GM12873 (cell line): Measurements from ENCODE around the gene FAAP100.

ENCODE experiments used
- CTCF ChIP-seq: IDR thresholded peaks from 2 replicates; pipeline ENCODE4 v1.5.1; 2012; ENCODE audit warnings: low read depth, mild to moderate bottlenecking, moderate library complexity, low read length, control low read depth; ENCODE audit not compliant: insufficient read depth; ENCODE audit errors: missing control alignments

Gene FAAP100

GRCh38 chr17:81519284-81520020, 32.7 kb downstream of the FAAP100 start:
- peak; percentile 62 for TF ChIP-seq CTCF

- TF ChIP-seq CTCF: no peak
Measured at GRCh38 chr17:81518785-81519283, 33.3 kb downstream of the FAAP100 start.

DNA sequence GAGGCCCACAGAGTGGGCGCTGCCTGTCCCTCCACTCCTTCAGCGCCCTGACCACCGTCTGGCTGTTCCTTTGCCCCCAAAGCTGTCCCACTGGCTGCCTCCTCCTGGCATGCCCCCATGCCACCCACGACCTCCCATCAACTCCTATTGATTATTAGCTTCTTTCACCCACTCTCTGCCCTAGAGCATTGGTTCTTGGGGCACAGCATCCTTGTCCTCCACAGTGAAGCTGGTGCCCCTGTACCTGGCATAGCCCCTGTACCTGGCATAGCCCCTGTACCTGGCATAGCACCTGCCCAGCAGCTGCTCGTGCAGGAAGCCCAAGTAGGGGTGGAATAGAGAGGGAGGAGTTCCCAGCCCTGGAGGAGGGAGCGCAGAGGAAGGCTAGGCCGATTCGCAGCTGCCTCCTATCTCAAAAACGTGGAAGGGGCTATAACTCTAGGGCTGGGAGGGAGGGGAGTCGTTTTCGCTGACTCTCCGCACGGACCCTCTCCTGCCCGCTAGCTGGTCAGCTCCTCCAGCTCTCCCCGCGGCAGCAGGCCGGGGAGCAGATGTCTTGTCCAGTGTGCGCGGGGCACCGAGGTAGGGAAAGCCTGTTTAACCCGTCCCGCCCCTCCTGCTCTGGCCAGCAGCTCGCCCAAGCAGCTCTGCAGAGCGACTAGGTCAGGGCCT, 33.9 kb downstream of the FAAP100 start:
- TF ChIP-seq CTCF: no peak

- peak; percentile 26 for TF ChIP-seq CTCF
Measured at GRCh38 chr17:81517339-81518112, 34.6 kb downstream of the FAAP100 start.

GRCh38 chr17:81517009-81517338, 35.2 kb downstream of the FAAP100 start:
- no peak for TF ChIP-seq CTCF

DNA sequence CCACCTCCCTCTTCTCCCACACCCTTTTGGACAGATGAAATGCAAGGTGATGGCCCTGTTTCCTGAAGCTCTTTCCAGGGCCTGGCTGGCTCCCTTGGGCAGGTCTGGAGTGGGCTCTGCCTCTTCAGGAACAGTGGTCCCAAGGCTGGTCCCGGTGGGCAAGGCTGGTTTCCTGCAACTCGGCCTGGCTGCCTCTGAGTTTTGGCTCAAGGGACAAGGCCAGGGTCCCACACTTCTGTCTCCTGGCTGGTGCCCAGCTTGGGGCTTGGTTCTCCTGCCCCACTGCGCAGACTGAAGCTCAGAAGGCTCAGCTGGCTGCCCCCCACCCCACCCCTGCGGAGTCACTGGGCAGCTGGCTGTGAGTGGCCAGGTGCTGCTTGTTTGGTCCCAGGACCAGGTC, 35.7 kb downstream of the FAAP100 start:
- no peak for TF ChIP-seq CTCF

DNA sequence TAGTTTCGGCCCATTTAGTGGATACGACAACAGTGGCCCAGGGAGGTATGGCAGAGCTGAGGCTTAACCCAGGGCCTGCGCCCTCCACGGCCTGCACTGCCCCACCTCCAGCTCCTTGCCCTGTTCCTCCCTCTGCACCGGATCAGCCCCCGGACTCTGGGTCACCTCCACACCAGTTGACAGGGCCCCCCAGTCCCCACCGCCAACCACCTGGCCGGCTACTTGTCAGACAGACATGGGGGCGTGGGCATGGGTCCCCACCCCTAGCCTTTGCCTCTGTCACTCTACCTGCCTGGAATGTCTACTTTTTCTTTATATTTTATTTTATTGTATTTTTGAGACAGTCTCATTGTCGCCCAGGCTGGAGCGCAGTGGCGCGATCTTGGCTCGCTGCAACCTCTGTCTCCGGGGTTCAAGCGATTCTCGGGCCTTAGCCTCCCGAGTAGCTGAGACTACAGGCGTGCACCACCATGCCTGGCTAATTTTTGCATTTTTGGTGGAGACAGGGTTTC, 36.6 kb downstream of the FAAP100 start:
- TF ChIP-seq CTCF: no peak
